ENCODE measurements around the gene PDHB. TPM values are rescaled to one million over a fixed set of nuclear protein-coding genes. Genes with fewer than 3 reads are reported as not detected.

Gene PDHB
- polyA plus RNA-seq, 3 donors from 2014 or later, result 101 to 248 (median 113) TPM

- H3K27ac Mint-ChIP-seq, result no peak overlapping the region
These were observed 5.8 kb downstream of the PDHB start for GRCh38 chr3:58427661-58428361.

GRCh38 chr3:58425782-58426181 lies 7.8 kb downstream of the PDHB start:
- Mint-ChIP-seq H3K4me3 (no peak overlapping the region), H3K27ac (peak overlapping the region in 2 of 6 donors; percentile 18 to 39), H3K27me3 (ENCODE audit: low read depth in 3 of 3) (peaks cover 0 to 9% (median 3%) of the 10 kb centered on the region in 3 donors), H3K9me3 (no peaks in the 10 kb centered on the region), H3K4me1 (peaks cover 9 to 12% of the 10 kb centered on the region in 2 donors), H3K36me3 (peaks cover 18 to 34% (median 20%) of the 10 kb centered on the region in 3 donors)
- DNase-seq, result no peak

More at GRCh38 chr3:58427661-58428361, 5.8 kb downstream of the PDHB start:
- Mint-ChIP-seq H3K4me1 (peaks cover 10 to 12% of the 10 kb centered on the region in 2 donors), H3K36me3 (peaks cover 18 to 36% (median 25%) of the 10 kb centered on the region in 3 donors), H3K9me3 (no peaks in the 10 kb centered on the region), H3K27me3 (ENCODE audit: low read depth in 3 of 3) (peaks cover 0 to 4% (median 0%) of the 10 kb centered on the region in 3 donors), H3K4me3 (no peak overlapping the region)
- no peak for DNase-seq

GRCh38 chr3:58424613-58425012 lies 9.0 kb downstream of the PDHB start:
- Mint-ChIP-seq H3K9me3 (no peaks in the 10 kb centered on the region), H3K27ac (peak overlapping the region in 3 of 6 donors; percentile 29 to 62 (median 34)), H3K27me3 (ENCODE audit: low read depth in 3 of 3) (peaks cover 0 to 9% (median 3%) of the 10 kb centered on the region in 3 donors), H3K4me3 (no peak overlapping the region), H3K36me3 (peaks cover 18 to 29% (median 20%) of the 10 kb centered on the region in 3 donors), H3K4me1 (peaks cover 15 to 23% of the 10 kb centered on the region in 2 donors)
- DNase-seq, result no peak

GRCh38 chr3:58422756-58423325 lies 10.8 kb downstream of the PDHB start:
- Mint-ChIP-seq H3K9me3 (no peaks in the 10 kb centered on the region), H3K27ac (peak overlapping the region in 3 of 6 donors; percentile 14 to 83 (median 41)), H3K36me3 (peaks cover 13 to 17% (median 13%) of the 10 kb centered on the region in 3 donors), H3K4me3 (no peak overlapping the region), H3K27me3 (ENCODE audit: low read depth in 3 of 3) (peaks cover 0 to 11% (median 3%) of the 10 kb centered on the region in 3 donors), H3K4me1 (peaks cover 15 to 29% of the 10 kb centered on the region in 2 donors)
- DNase-seq, result no peak

- peak; percentile 17 to 19 (median 18) for DNase-seq
- peaks cover 0 to 11% (median 3%) of the 10 kb centered on the region in 3 donors for H3K27me3 Mint-ChIP-seq (ENCODE audit: low read depth in 3 of 3)
- H3K4me3 Mint-ChIP-seq, result peak overlapping the region in 1 of 5 donors; percentile 35
- peaks cover 10 to 13% (median 12%) of the 10 kb centered on the region in 3 donors for H3K36me3 Mint-ChIP-seq
- peaks cover 15 to 29% of the 10 kb centered on the region in 2 donors for H3K4me1 Mint-ChIP-seq
- H3K27ac Mint-ChIP-seq, result peak overlapping the region in 5 of 6 donors; percentile 42 to 82 (median 62)
- H3K9me3 Mint-ChIP-seq, result no peaks in the 10 kb centered on the region
These were observed 12.6 kb downstream of the PDHB start for GRCh38 chr3:58421004-58421403.

- Mint-ChIP-seq H3K27ac (peak overlapping the region in 5 of 6 donors; percentile 17 to 58 (median 34)), H3K36me3 (peaks cover 5 to 10% (median 6%) of the 10 kb centered on the region in 3 donors), H3K9me3 (no peaks in the 10 kb centered on the region), H3K27me3 (ENCODE audit: low read depth in 3 of 3) (peaks cover 0 to 11% (median 3%) of the 10 kb centered on the region in 3 donors), H3K4me1 (peaks cover 15 to 29% of the 10 kb centered on the region in 2 donors), H3K4me3 (no peak overlapping the region)
- DNase-seq, result no peak
These were observed 13.7 kb downstream of the PDHB start for GRCh38 chr3:58419780-58420507.

GRCh38 chr3:58418227-58418626 lies 15.4 kb downstream of the PDHB start:
- peaks cover 0 to 9% (median 3%) of the 10 kb centered on the region in 3 donors for H3K27me3 Mint-ChIP-seq (ENCODE audit: low read depth in 3 of 3)
- peak overlapping the region in 3 of 6 donors; percentile 35 to 78 (median 41) for H3K27ac Mint-ChIP-seq
- H3K4me3 Mint-ChIP-seq, result no peak overlapping the region
- H3K9me3 Mint-ChIP-seq, result no peaks in the 10 kb centered on the region
- H3K36me3 Mint-ChIP-seq, result peaks cover 3 to 10% (median 7%) of the 10 kb centered on the region in 3 donors
- peaks cover 19 to 34% of the 10 kb centered on the region in 2 donors for H3K4me1 Mint-ChIP-seq
- no peak for DNase-seq

- DNase-seq, result no peak
- H3K27ac Mint-ChIP-seq, result no peak overlapping the region
- peaks cover 0 to 10% (median 4%) of the 10 kb centered on the region in 3 donors for H3K36me3 Mint-ChIP-seq
- H3K4me3 Mint-ChIP-seq, result no peak overlapping the region
- peaks cover 19 to 34% of the 10 kb centered on the region in 2 donors for H3K4me1 Mint-ChIP-seq
- H3K27me3 Mint-ChIP-seq (ENCODE audit: low read depth in 3 of 3), result peaks cover 2 to 3% (median 3%) of the 10 kb centered on the region in 3 donors
- H3K9me3 Mint-ChIP-seq, result no peaks in the 10 kb centered on the region
These were observed 16.6 kb downstream of the PDHB start for GRCh38 chr3:58417075-58417474.

GRCh38 chr3:58416191-58416590 lies 17.4 kb downstream of the PDHB start:
- H3K9me3 Mint-ChIP-seq, result no peaks in the 10 kb centered on the region
- DNase-seq, result no peak

GRCh38 chr3:58414538-58415197 lies 19.0 kb downstream of the PDHB start:
- peak; percentile 44 to 55 (median 47) for DNase-seq
- H3K36me3 Mint-ChIP-seq, result peaks cover 9 to 28% (median 18%) of the 10 kb centered on the region in 3 donors
- peaks cover 4 to 12% of the 10 kb centered on the region in 2 donors for H3K4me1 Mint-ChIP-seq
- no peak overlapping the region for H3K4me3 Mint-ChIP-seq
- H3K27ac Mint-ChIP-seq, result peak overlapping the region in 1 of 6 donors; percentile 6
- peaks cover 0 to 2% (median 2%) of the 10 kb centered on the region in 3 donors for H3K27me3 Mint-ChIP-seq (ENCODE audit: low read depth in 3 of 3)
- no peaks in the 10 kb centered on the region for H3K9me3 Mint-ChIP-seq

More at GRCh38 chr3:58416191-58416590, 17.4 kb downstream of the PDHB start:
- H3K36me3 Mint-ChIP-seq, result peaks cover under 1 to 13% (median 4%) of the 10 kb centered on the region in 3 donors
- peak overlapping the region in 1 of 6 donors; percentile 26 for H3K27ac Mint-ChIP-seq
- H3K4me1 Mint-ChIP-seq, result peaks cover 14 to 26% of the 10 kb centered on the region in 2 donors
- H3K4me3 Mint-ChIP-seq, result no peak overlapping the region
- peaks cover 0 to 3% (median 2%) of the 10 kb centered on the region in 3 donors for H3K27me3 Mint-ChIP-seq (ENCODE audit: low read depth in 3 of 3)

GRCh38 chr3:58411851-58412830 lies 21.5 kb downstream of the PDHB start:
- H3K4me3 Mint-ChIP-seq, result no peak overlapping the region
- peak overlapping the region in 1 of 6 donors; percentile 61 for H3K27ac Mint-ChIP-seq
- H3K4me1 Mint-ChIP-seq, result peaks cover 4 to 6% of the 10 kb centered on the region in 2 donors
- no peak for DNase-seq
- peaks cover 20 to 45% (median 30%) of the 10 kb centered on the region in 3 donors for H3K36me3 Mint-ChIP-seq
- peaks cover 0 to 2% (median 0%) of the 10 kb centered on the region in 3 donors for H3K27me3 Mint-ChIP-seq (ENCODE audit: low read depth in 3 of 3)
- no peaks in the 10 kb centered on the region for H3K9me3 Mint-ChIP-seq

- Mint-ChIP-seq H3K4me3 (no peak overlapping the region), H3K27ac (peak overlapping the region in 1 of 6 donors; percentile 73), H3K4me1 (peaks cover 4 to 6% of the 10 kb centered on the region in 2 donors)
These were observed 22.6 kb downstream of the PDHB start for GRCh38 chr3:58411036-58411435.

More at GRCh38 chr3:58411036-58411435, 22.6 kb downstream of the PDHB start:
- Mint-ChIP-seq H3K27me3 (ENCODE audit: low read depth in 3 of 3) (peaks cover 0 to 2% (median 0%) of the 10 kb centered on the region in 3 donors), H3K36me3 (peaks cover 26 to 49% (median 33%) of the 10 kb centered on the region in 3 donors), H3K9me3 (no peaks in the 10 kb centered on the region)
- no peak for DNase-seq
